HCT116 (cell line): ENCODE results near the gene UBE2D1. TPM values are rescaled to one million over a fixed set of nuclear protein-coding genes. Genes with fewer than 3 reads are reported as not detected.

Source experiments
- ATAC-seq: fragments of 200-7000 bp; cut with Tn5 transposase; 2 replicates; pipeline ENCODE4 v1.9.1; 2020; ENCODE audit warnings: mild to moderate bottlenecking, moderate library complexity
- BruUV-seq: library from RNA; stranded (reverse); fragments of 400-500 nt; replicated peaks from 2 replicates; lab custom pipeline; 2021; lab: Mats Ljungman, UMichigan
- CTCF ChIA-PET: fragments of 300-600 bp; sonication (Branson Sonifier 250); formaldehyde crosslinking; loops from one replicate; lab custom pipeline; 2021; ENCODE audit warnings: antibody characterized with exemption; lab: Charles Lee
- POLR2A ChIA-PET: fragments of 300-600, 350-600 bp; sonication (Branson Sonifier 250); formaldehyde crosslinking; loops from one replicate; lab custom pipeline; 2021; ENCODE audit warnings: antibody characterized with exemption; lab: Charles Lee
- RAD21 ChIA-PET, 2 experiments: fragments of 300-600 bp; sonication (Branson Sonifier 250); formaldehyde crosslinking; loops; one replicate each; lab custom pipeline; 2023; ENCODE audit warnings: low total read pairs in 2 of 2; ENCODE audit not compliant: uncharacterized antibody in 2 of 2, unreplicated experiment in 2 of 2, low non-redundant PET in 1 of 2; lab: Charles Lee
- DNase-seq: peaks from one replicate; pipeline ENCODE4 v3.0.0-alpha.2; 2010; ENCODE audit warnings: low read depth, low spot score
- H2AFZ ChIP-seq: fragments of 200-600 bp; shearing (Covaris generic), sonication (generic); 2 replicates; pipeline ENCODE4 v1.6.1; 2017; ENCODE audit warnings: low read depth, mixed run types, mixed read lengths, antibody characterized with exemption, low read length; ENCODE audit not compliant: poor library complexity, severe bottlenecking
- H3K27ac ChIP-seq: 2 replicates; pipeline ENCODE4 v1.5.1; 2012; ENCODE audit warnings: low read depth, low read length
- H3K27me3 ChIP-seq: fragments of 200-600 bp; sonication (generic); 2 replicates; pipeline ENCODE4 v1.6.1; 2016; ENCODE audit warnings: mixed run types, low read length, mixed read lengths; ENCODE audit not compliant: insufficient read depth
- H3K36me3 ChIP-seq, 2 experiments: fragments of 200-500 bp in 1 of 2; fragments of 200-600 bp in 1 of 2; sonication (Bioruptor generic) in 1 of 2; sonication (generic) in 1 of 2; 2 replicates each; pipeline versions ENCODE4 v1.5.1 to v1.6.1; 2014 to 2016; ENCODE audit warnings: low read length in 2 of 2, inconsistent platforms in 1 of 2, mixed read lengths in 1 of 2, mixed run types in 1 of 2; ENCODE audit not compliant: insufficient read depth in 2 of 2, control insufficient read depth in 1 of 2
- H3K4me1 ChIP-seq, 2 experiments: fragments of 200-600 bp in 1 of 2; sonication (generic) in 1 of 2; 2 replicates each; pipeline versions ENCODE4 v1.5.1 to v1.6.1; 2012 to 2017; ENCODE audit warnings: low read length in 2 of 2, inconsistent platforms in 1 of 2, mild to moderate bottlenecking in 1 of 2, mixed read lengths in 1 of 2, mixed run types in 1 of 2, moderate library complexity in 1 of 2; ENCODE audit not compliant: insufficient read depth in 2 of 2, control insufficient read depth in 1 of 2
- H3K4me2 ChIP-seq: fragments of 200-600 bp; sonication (generic); 2 replicates; pipeline ENCODE4 v1.6.1; 2017; ENCODE audit warnings: mixed run types, low read length, mixed read lengths
- H3K4me3 ChIP-seq, 2 experiments: fragments of 200-600 bp in 1 of 2; sonication (generic) in 1 of 2; replicated peaks in 1 of 2; 2 replicates each; pipeline ENCODE4 v1.5.1; 2011 to 2016; ENCODE audit warnings: low read length in 2 of 2, control low read depth in 1 of 2, low read depth in 1 of 2, mild to moderate bottlenecking in 1 of 2, mixed read lengths in 1 of 2, mixed run types in 1 of 2
- H3K79me2 ChIP-seq: fragments of 200-600 bp; sonication (generic); 2 replicates; pipeline ENCODE4 v1.6.1; 2017; ENCODE audit warnings: mild to moderate bottlenecking, mixed run types, low read length, moderate library complexity, mixed read lengths; ENCODE audit not compliant: insufficient read depth
- H3K9ac ChIP-seq: fragments of 200-600 bp; sonication (generic); 2 replicates; pipeline ENCODE4 v1.6.1; 2016; ENCODE audit warnings: low read length, mixed read lengths
- H3K9me2 ChIP-seq: fragments of 200-600 bp; sonication (generic), shearing (Covaris generic); 2 replicates; pipeline ENCODE4 v1.6.1; 2017; ENCODE audit warnings: mixed run types, mild to moderate bottlenecking, moderate library complexity; ENCODE audit not compliant: insufficient read depth
- H3K9me3 ChIP-seq, 2 experiments: fragments of 200-500 bp in 1 of 2; fragments of 200-600 bp in 1 of 2; sonication (Bioruptor generic) in 1 of 2; sonication (generic) in 1 of 2; 2 replicates each; pipeline ENCODE4 v1.6.1; 2014 to 2017; ENCODE audit warnings: low read length in 2 of 2, mixed read lengths in 2 of 2, inconsistent platforms in 1 of 2, low read depth in 1 of 2, mild to moderate bottlenecking in 1 of 2, mixed run types in 1 of 2, moderate library complexity in 1 of 2; ENCODE audit not compliant: control insufficient read depth in 1 of 2, insufficient read depth in 1 of 2
- H4K20me1 ChIP-seq: fragments of 200-600 bp; sonication (generic), shearing (Covaris generic); 2 replicates; pipeline ENCODE4 v1.6.1; 2017; ENCODE audit warnings: mixed run types, mild to moderate bottlenecking, moderate library complexity; ENCODE audit not compliant: insufficient read depth
- CBX3 ChIP-seq: IDR thresholded peaks from 2 replicates; pipeline ENCODE4 v1.6.1; 2012; ENCODE audit warnings: low read depth
- EZH2 ChIP-seq: fragments of 200-600 bp; sonication (generic); IDR thresholded peaks from 2 replicates; pipeline ENCODE4 v1.6.1; 2017; ENCODE audit warnings: antibody characterized with exemption, mixed run types
- EZH2phosphoT487 ChIP-seq: fragments of 200-600 bp; IDR thresholded peaks from 2 replicates; pipeline ENCODE4 v1.6.1; 2018; ENCODE audit warnings: antibody characterized with exemption, borderline replicate concordance
- TCF7L2 ChIP-seq: IDR thresholded peaks from 2 replicates; pipeline ENCODE4 v1.7.0; 2011; ENCODE audit warnings: borderline replicate concordance, inconsistent platforms; ENCODE audit not compliant: insufficient read depth, insufficient read length; ENCODE audit errors: extremely low read depth
- ZBTB33 ChIP-seq: IDR thresholded peaks from 2 replicates; pipeline ENCODE4 v1.6.1; 2011; ENCODE audit warnings: mild to moderate bottlenecking, low read length, moderate library complexity; ENCODE audit not compliant: insufficient replicate concordance; ENCODE audit errors: extremely low read depth
- ZFX ChIP-seq: fragments of 450-650 bp; IDR thresholded peaks from 2 replicates; pipeline ENCODE4 v1.6.1; 2017
- intact Hi-C: fragments of 100-400 bp; cut with micrococcal nuclease; formaldehyde crosslinking; loops from 2 replicates; pipeline ENCODE4 v1.10.0; 2022
- total RNA-seq: library from RNA; stranded (reverse); gene quantifications from one replicate; pipeline ENCODE4 v1.2.1, GENCODE V29; 2021; ENCODE audit not compliant: unreplicated experiment
- TF ChIP-seq, protein P1 (sequence below): IDR thresholded peaks from 2 replicates; pipeline ENCODE4 v1.6.1; 2012

UBE2D1 gene
- total RNA-seq, 1 experiment from 2014 or later: 15.5 TPM

DNA sequence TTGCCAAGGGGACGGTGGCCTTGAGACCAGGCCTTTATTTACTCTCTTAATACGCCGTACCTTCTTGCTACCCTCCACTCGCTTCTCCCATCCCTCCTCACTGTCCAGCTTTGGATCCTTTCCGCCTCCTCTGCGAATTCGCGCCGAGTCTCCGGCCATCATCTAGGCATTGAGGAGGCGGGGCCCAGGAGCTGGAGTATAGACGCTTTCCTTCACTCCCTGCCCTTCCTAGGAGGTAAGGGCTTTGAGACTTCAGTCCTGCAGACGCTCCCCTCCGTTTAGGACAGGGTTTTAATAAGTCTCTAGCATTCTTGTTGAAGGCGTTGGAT lies 50.9 kb downstream of the UBE2D1 start:
- BruUV-seq: TSS peak; percentile 62
- Histone ChIP-seq H3K9ac (peak overlapping the region; percentile 93), H3K79me2 (peaks cover 55% of the 10 kb centered on the region), H3K4me3 (peak overlapping the region; percentile 93 to 94), H4K20me1 (peaks cover 4% of the 10 kb centered on the region; the same call in 1 of the 2 replicates), H3K36me3 (peaks cover 23 to 32% of the 10 kb centered on the region in 2 experiments; a peak in 3 of 4 replicates), H3K9me3 (no peaks in the 10 kb centered on the region), H3K27me3 (no peaks in the 10 kb centered on the region), H3K27ac (peak overlapping the region; percentile 93), H3K4me1 (peaks cover 12 to 14% of the 10 kb centered on the region in 2 experiments), H3K9me2 (no peaks in the 10 kb centered on the region), H2AFZ (no peak overlapping the region), H3K4me2 (peak overlapping the region; percentile 79)
- intact Hi-C loops: loop anchor here (2.0 to 5.0 kb wide), 2 partner anchors 48 to 87 kb away; partner anchors contain the start of gene UBE2D1
- ChIA-PET POLR2A (interaction anchor here (0.7 to 2.0 kb wide), 3 partner anchors 15 to 51 kb away, joined by 3 to 5 read pairs (median 3); partner anchors contain the start of gene UBE2D1), CTCF (no interaction called here), RAD21 (no interaction called here)
- no peak for DNase-seq
- no peak for TF ChIP-seq CBX3
- TF ChIP-seq ZFX: peak; percentile 77
- peak; percentile 46 for ATAC-seq

DNA sequence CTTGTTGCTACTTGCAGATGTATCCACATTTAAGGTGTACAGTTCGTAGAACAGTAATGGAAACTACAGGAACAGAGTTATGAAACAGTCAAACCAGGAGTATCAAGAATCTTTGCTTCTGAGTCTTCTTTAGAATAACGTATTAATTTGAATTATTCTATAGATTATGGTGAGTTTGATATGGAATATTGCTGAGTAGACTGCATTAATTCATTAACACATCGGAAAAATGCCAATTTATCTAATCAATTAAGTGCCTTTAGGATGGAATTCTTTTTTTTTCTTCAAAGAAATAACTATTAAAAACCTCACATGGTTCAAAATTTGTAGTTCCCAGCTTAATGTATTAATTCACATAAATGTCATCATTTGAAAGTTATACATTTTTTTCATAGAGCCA lies 54.2 kb downstream of the UBE2D1 start:
- no peaks in the 10 kb centered on the region for H3K9me3 ChIP-seq
- ChIA-PET RAD21 (no interaction called here), POLR2A (no interaction called here), CTCF (no interaction called here)
- H2AFZ ChIP-seq: no peak overlapping the region
- no peak overlapping the region for H3K27ac ChIP-seq
- peaks cover 75% of the 10 kb centered on the region for H3K79me2 ChIP-seq
- H3K4me1 ChIP-seq: peaks cover 12 to 13% of the 10 kb centered on the region in 2 experiments
- BruUV-seq: no TSS peak
- intact Hi-C loops: loop anchor here (5.0 kb wide), 1 partner anchor 52 kb away; the partner anchor contains the start of gene UBE2D1
- no peak overlapping the region for H3K4me3 ChIP-seq
- H3K27me3 ChIP-seq: no peaks in the 10 kb centered on the region
- no peak overlapping the region for H3K4me2 ChIP-seq
- no peaks in the 10 kb centered on the region for H3K9me2 ChIP-seq
- ATAC-seq (no peak), DNase-seq (no peak)
- no peak overlapping the region for H3K9ac ChIP-seq
- TF ChIP-seq EZH2phosphoT487: no peak
- no peak for TF ChIP-seq ZBTB33
- TF ChIP-seq, protein P1, sequence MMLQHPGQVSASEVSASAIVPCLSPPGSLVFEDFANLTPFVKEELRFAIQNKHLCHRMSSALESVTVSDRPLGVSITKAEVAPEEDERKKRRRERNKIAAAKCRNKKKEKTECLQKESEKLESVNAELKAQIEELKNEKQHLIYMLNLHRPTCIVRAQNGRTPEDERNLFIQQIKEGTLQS: no peak
- TF ChIP-seq EZH2: no peak
- no peak for TF ChIP-seq TCF7L2
- TF ChIP-seq ZFX: no peak
- TF ChIP-seq, all 23 proteins: peak for 0
- Histone ChIP-seq H4K20me1 (peaks cover 4% of the 10 kb centered on the region; the same call in 1 of the 2 replicates), H3K36me3 (peaks cover 30 to 47% of the 10 kb centered on the region in 2 experiments; a peak in 3 of 4 replicates)
